HCT116 (cell line): Measurements from ENCODE around the gene ANKRD23. TPM values are rescaled to one million over a fixed set of nuclear protein-coding genes. Genes with fewer than 3 reads are reported as not detected.

ENCODE experiments used
- ATAC-seq: fragments of 200-7000 bp; cut with Tn5 transposase; 2 replicates; pipeline ENCODE4 v1.9.1; 2020; ENCODE audit warnings: mild to moderate bottlenecking, moderate library complexity
- BruUV-seq: library from RNA; stranded (reverse); fragments of 400-500 nt; replicated peaks from 2 replicates; lab custom pipeline; 2021; lab: Mats Ljungman, UMichigan
- CTCF ChIA-PET: fragments of 300-600 bp; sonication (Branson Sonifier 250); formaldehyde crosslinking; loops from one replicate; lab custom pipeline; 2021; ENCODE audit warnings: antibody characterized with exemption; lab: Charles Lee
- POLR2A ChIA-PET: fragments of 300-600, 350-600 bp; sonication (Branson Sonifier 250); formaldehyde crosslinking; loops from one replicate; lab custom pipeline; 2021; ENCODE audit warnings: antibody characterized with exemption; lab: Charles Lee
- RAD21 ChIA-PET, 2 experiments: fragments of 300-600 bp; sonication (Branson Sonifier 250); formaldehyde crosslinking; loops; one replicate each; lab custom pipeline; 2023; ENCODE audit warnings: low total read pairs in 2 of 2; ENCODE audit not compliant: uncharacterized antibody in 2 of 2, unreplicated experiment in 2 of 2, low non-redundant PET in 1 of 2; lab: Charles Lee
- DNase-seq: peaks from one replicate; pipeline ENCODE4 v3.0.0-alpha.2; 2010; ENCODE audit warnings: low read depth, low spot score
- H2AFZ ChIP-seq: fragments of 200-600 bp; shearing (Covaris generic), sonication (generic); 2 replicates; pipeline ENCODE4 v1.6.1; 2017; ENCODE audit warnings: low read depth, mixed run types, mixed read lengths, antibody characterized with exemption, low read length; ENCODE audit not compliant: poor library complexity, severe bottlenecking
- H3K27ac ChIP-seq: 2 replicates; pipeline ENCODE4 v1.5.1; 2012; ENCODE audit warnings: low read depth, low read length
- H3K27me3 ChIP-seq: fragments of 200-600 bp; sonication (generic); 2 replicates; pipeline ENCODE4 v1.6.1; 2016; ENCODE audit warnings: mixed run types, low read length, mixed read lengths; ENCODE audit not compliant: insufficient read depth
- H3K36me3 ChIP-seq, 2 experiments: fragments of 200-500 bp in 1 of 2; fragments of 200-600 bp in 1 of 2; sonication (Bioruptor generic) in 1 of 2; sonication (generic) in 1 of 2; 2 replicates each; pipeline versions ENCODE4 v1.5.1 to v1.6.1; 2014 to 2016; ENCODE audit warnings: low read length in 2 of 2, inconsistent platforms in 1 of 2, mixed read lengths in 1 of 2, mixed run types in 1 of 2; ENCODE audit not compliant: insufficient read depth in 2 of 2, control insufficient read depth in 1 of 2
- H3K4me1 ChIP-seq, 2 experiments: fragments of 200-600 bp in 1 of 2; sonication (generic) in 1 of 2; 2 replicates each; pipeline versions ENCODE4 v1.5.1 to v1.6.1; 2012 to 2017; ENCODE audit warnings: low read length in 2 of 2, inconsistent platforms in 1 of 2, mild to moderate bottlenecking in 1 of 2, mixed read lengths in 1 of 2, mixed run types in 1 of 2, moderate library complexity in 1 of 2; ENCODE audit not compliant: insufficient read depth in 2 of 2, control insufficient read depth in 1 of 2
- H3K4me2 ChIP-seq: fragments of 200-600 bp; sonication (generic); 2 replicates; pipeline ENCODE4 v1.6.1; 2017; ENCODE audit warnings: mixed run types, low read length, mixed read lengths
- H3K4me3 ChIP-seq, 2 experiments: fragments of 200-600 bp in 1 of 2; sonication (generic) in 1 of 2; replicated peaks in 1 of 2; 2 replicates each; pipeline ENCODE4 v1.5.1; 2011 to 2016; ENCODE audit warnings: low read length in 2 of 2, control low read depth in 1 of 2, low read depth in 1 of 2, mild to moderate bottlenecking in 1 of 2, mixed read lengths in 1 of 2, mixed run types in 1 of 2
- H3K79me2 ChIP-seq: fragments of 200-600 bp; sonication (generic); 2 replicates; pipeline ENCODE4 v1.6.1; 2017; ENCODE audit warnings: mild to moderate bottlenecking, mixed run types, low read length, moderate library complexity, mixed read lengths; ENCODE audit not compliant: insufficient read depth
- H3K9ac ChIP-seq: fragments of 200-600 bp; sonication (generic); 2 replicates; pipeline ENCODE4 v1.6.1; 2016; ENCODE audit warnings: low read length, mixed read lengths
- H3K9me2 ChIP-seq: fragments of 200-600 bp; sonication (generic), shearing (Covaris generic); 2 replicates; pipeline ENCODE4 v1.6.1; 2017; ENCODE audit warnings: mixed run types, mild to moderate bottlenecking, moderate library complexity; ENCODE audit not compliant: insufficient read depth
- H3K9me3 ChIP-seq, 2 experiments: fragments of 200-500 bp in 1 of 2; fragments of 200-600 bp in 1 of 2; sonication (Bioruptor generic) in 1 of 2; sonication (generic) in 1 of 2; 2 replicates each; pipeline ENCODE4 v1.6.1; 2014 to 2017; ENCODE audit warnings: low read length in 2 of 2, mixed read lengths in 2 of 2, inconsistent platforms in 1 of 2, low read depth in 1 of 2, mild to moderate bottlenecking in 1 of 2, mixed run types in 1 of 2, moderate library complexity in 1 of 2; ENCODE audit not compliant: control insufficient read depth in 1 of 2, insufficient read depth in 1 of 2
- H4K20me1 ChIP-seq: fragments of 200-600 bp; sonication (generic), shearing (Covaris generic); 2 replicates; pipeline ENCODE4 v1.6.1; 2017; ENCODE audit warnings: mixed run types, mild to moderate bottlenecking, moderate library complexity; ENCODE audit not compliant: insufficient read depth
- ATF3 ChIP-seq: IDR thresholded peaks from 2 replicates; pipeline ENCODE4 v1.6.1; 2012
- CEBPB ChIP-seq: IDR thresholded peaks from 2 replicates; pipeline ENCODE4 v1.6.1; 2012; ENCODE audit warnings: low read depth
- CTCF ChIP-seq, 3 experiments: fragments of 200-600 bp in 1 of 3; sonication (generic) in 1 of 3; IDR thresholded peaks in 2 of 3; conservative IDR thresholded peaks in 1 of 3; 2 replicates each; pipeline ENCODE4 v1.5.1; 2012 to 2017; ENCODE audit warnings: low read depth in 2 of 3, low read length in 2 of 3, antibody characterized with exemption in 1 of 3, borderline replicate concordance in 1 of 3, control low read depth in 1 of 3, mild to moderate bottlenecking in 1 of 3, mixed read lengths in 1 of 3, mixed run types in 1 of 3, moderate library complexity in 1 of 3; ENCODE audit not compliant: insufficient read depth in 1 of 3
- EGR1 ChIP-seq: IDR thresholded peaks from 2 replicates; pipeline ENCODE4 v1.6.1; 2012; ENCODE audit warnings: low read depth
- ELF1 ChIP-seq: IDR thresholded peaks from 2 replicates; pipeline ENCODE4 v1.6.1; 2012; ENCODE audit warnings: low read depth, borderline replicate concordance
- EZH2phosphoT487 ChIP-seq: fragments of 200-600 bp; IDR thresholded peaks from 2 replicates; pipeline ENCODE4 v1.6.1; 2018; ENCODE audit warnings: antibody characterized with exemption, borderline replicate concordance
- FOSL1 ChIP-seq: IDR thresholded peaks from 2 replicates; pipeline ENCODE4 v1.6.1; 2012; ENCODE audit warnings: low read depth
- JUND ChIP-seq: IDR thresholded peaks from 2 replicates; pipeline ENCODE4 v1.6.1; 2012
- MAX ChIP-seq: IDR thresholded peaks from 2 replicates; pipeline ENCODE4 v1.6.1; 2012
- POLR2A ChIP-seq: IDR thresholded peaks from 2 replicates; pipeline ENCODE4 v1.7.0; 2011; ENCODE audit warnings: borderline replicate concordance; ENCODE audit not compliant: insufficient read depth, insufficient read length; ENCODE audit errors: extremely low read depth
- POLR2AphosphoS5 ChIP-seq: IDR thresholded peaks from 2 replicates; pipeline ENCODE4 v1.6.1; 2011; ENCODE audit warnings: mild to moderate bottlenecking, low read depth, low read length, moderate library complexity
- RAD21 ChIP-seq: IDR thresholded peaks from 2 replicates; pipeline ENCODE4 v1.6.1; 2012; ENCODE audit warnings: low read depth, mild to moderate bottlenecking
- REST ChIP-seq: IDR thresholded peaks from 2 replicates; pipeline ENCODE4 v1.6.1; 2012; ENCODE audit warnings: low read depth
- SIN3A ChIP-seq: IDR thresholded peaks from 2 replicates; pipeline ENCODE4 v1.6.1; 2012; ENCODE audit warnings: low read depth
- YY1 ChIP-seq: IDR thresholded peaks from 2 replicates; pipeline ENCODE4 v1.6.1; 2011; ENCODE audit warnings: low read length, low read depth, moderate library complexity, mild to moderate bottlenecking; ENCODE audit not compliant: insufficient replicate concordance; ENCODE audit errors: extremely low read depth
- ZBTB33 ChIP-seq: IDR thresholded peaks from 2 replicates; pipeline ENCODE4 v1.6.1; 2011; ENCODE audit warnings: mild to moderate bottlenecking, low read length, moderate library complexity; ENCODE audit not compliant: insufficient replicate concordance; ENCODE audit errors: extremely low read depth
- ZFX ChIP-seq: fragments of 450-650 bp; IDR thresholded peaks from 2 replicates; pipeline ENCODE4 v1.6.1; 2017
- intact Hi-C: fragments of 100-400 bp; cut with micrococcal nuclease; formaldehyde crosslinking; loops from 2 replicates; pipeline ENCODE4 v1.10.0; 2022
- total RNA-seq: library from RNA; stranded (reverse); gene quantifications from one replicate; pipeline ENCODE4 v1.2.1, GENCODE V29; 2021; ENCODE audit not compliant: unreplicated experiment

Gene ANKRD23
- total RNA-seq, 1 experiment from 2014 or later: 1.4 TPM

GRCh38 chr2:96859099-96859649 lies 15.4 kb upstream of the ANKRD23 start:
- BruUV-seq: no TSS peak
- no peaks in the 10 kb centered on the region for H3K27me3 ChIP-seq
- POLR2A ChIA-PET: interaction anchor here (1.3 to 2.7 kb wide), 3 partner anchors 43 to 253 kb away, joined by 4 to 10 read pairs (median 4); partner anchors contain the start of genes ANKRD36 and CNNM3
- peaks cover 9 to 20% of the 10 kb centered on the region in 2 experiments for H3K4me1 ChIP-seq
- no peaks in the 10 kb centered on the region for H3K9me2 ChIP-seq
- RAD21 ChIA-PET: interaction anchor here in 1 of 2 experiments (2.4 kb wide), 1 partner anchor 9 kb away, joined by 6 read pairs; no protein-coding TSS in a partner anchor
- intact Hi-C loops: loop anchor here (2.0 kb wide), 1 partner anchor 254 kb away; the partner anchor contains the start of gene ANKRD36
- H4K20me1 ChIP-seq: no peaks in the 10 kb centered on the region
- peak overlapping the region; percentile 57; the same call in 1 of the 2 replicates for H3K27ac ChIP-seq
- no peak for ATAC-seq
- no peak overlapping the region for H2AFZ ChIP-seq
- CTCF ChIA-PET: interaction anchor here (1.0 to 4.1 kb wide), 11 partner anchors 10 to 305 kb away, joined by 3 to 42 read pairs (median 8); partner anchors contain the start of genes ANKRD36 and CNNM3
- no peak for TF ChIP-seq CEBPB
- TF ChIP-seq POLR2A: no peak
- TF ChIP-seq SIN3A: no peak
- no peak for TF ChIP-seq JUND
- no peak for TF ChIP-seq ZBTB33
- TF ChIP-seq FOSL1: no peak
- TF ChIP-seq RAD21: no peak
- TF ChIP-seq REST: no peak
- no peak for TF ChIP-seq CTCF (IDR thresholded peaks at IDR 0.05 in 2 of 3, conservative IDR thresholded peaks at IDR 0.05 in 1 of 3; ENCODE audit: borderline replicate concordance in 1 of 3, insufficient read depth in 1 of 3, low read depth in 2 of 3, low read length in 2 of 3)
- TF ChIP-seq POLR2AphosphoS5: no peak; the same call in 1 of the 2 replicates
- no peak for TF ChIP-seq EZH2phosphoT487
- TF ChIP-seq ATF3: no peak
- TF ChIP-seq MAX: no peak
- TF ChIP-seq ZFX: no peak
- no peak for TF ChIP-seq ELF1
- no peak for TF ChIP-seq EGR1
- no peak for TF ChIP-seq YY1
- no peak for DNase-seq
- peaks cover 28% of the 10 kb centered on the region for H3K79me2 ChIP-seq
- H3K36me3 ChIP-seq: peaks cover 25 to 27% of the 10 kb centered on the region in 2 experiments
- no peaks in the 10 kb centered on the region for H3K9me3 ChIP-seq
- H3K4me3 ChIP-seq: peak overlapping the region in 1 of 2 experiments; percentile 93; a peak in 1 of 4 replicates
- H3K4me2 ChIP-seq: peak overlapping the region; percentile 99
- peak overlapping the region; percentile 89 for H3K9ac ChIP-seq
